WERI-Rb-1 (cell line): ENCODE results near the gene PHIP.

Source experiments
- DNase-seq: peaks from one replicate; pipeline ENCODE4 v3.0.0-alpha.2; 2020
- H3K27ac ChIP-seq: fragments of 250-450 bp; sonication (Bioruptor Pico); 2 replicates; pipeline ENCODE4 v1.5.1; 2020; ENCODE audit warnings: mild to moderate bottlenecking, moderate library complexity
- H3K27me3 ChIP-seq: fragments of 250-450 bp; sonication (Bioruptor Pico); 2 replicates; pipeline ENCODE4 v1.5.1; 2021; ENCODE audit warnings: mild to moderate bottlenecking, low read depth, moderate library complexity; ENCODE audit not compliant: insufficient read depth, severe bottlenecking
- H3K36me3 ChIP-seq: fragments of 250-450 bp; sonication (Bioruptor Pico); 2 replicates; pipeline ENCODE4 v1.5.1; 2020; ENCODE audit warnings: mild to moderate bottlenecking, moderate library complexity
- H3K4me3 ChIP-seq: 2 replicates; pipeline ENCODE4 v1.5.1; 2011; ENCODE audit warnings: low read depth, mild to moderate bottlenecking, control low read depth, low read length
- H3K9me3 ChIP-seq: fragments of 250-450 bp; sonication (Bioruptor Pico); 2 replicates; pipeline ENCODE4 v1.5.1; 2021; ENCODE audit warnings: mild to moderate bottlenecking, moderate library complexity; ENCODE audit not compliant: severe bottlenecking
- CTCF ChIP-seq: IDR thresholded peaks from 2 replicates; pipeline ENCODE4 v1.5.1; 2011; ENCODE audit warnings: low read depth, mild to moderate bottlenecking, control low read depth, inconsistent platforms, low read length

The PHIP gene

DNA sequence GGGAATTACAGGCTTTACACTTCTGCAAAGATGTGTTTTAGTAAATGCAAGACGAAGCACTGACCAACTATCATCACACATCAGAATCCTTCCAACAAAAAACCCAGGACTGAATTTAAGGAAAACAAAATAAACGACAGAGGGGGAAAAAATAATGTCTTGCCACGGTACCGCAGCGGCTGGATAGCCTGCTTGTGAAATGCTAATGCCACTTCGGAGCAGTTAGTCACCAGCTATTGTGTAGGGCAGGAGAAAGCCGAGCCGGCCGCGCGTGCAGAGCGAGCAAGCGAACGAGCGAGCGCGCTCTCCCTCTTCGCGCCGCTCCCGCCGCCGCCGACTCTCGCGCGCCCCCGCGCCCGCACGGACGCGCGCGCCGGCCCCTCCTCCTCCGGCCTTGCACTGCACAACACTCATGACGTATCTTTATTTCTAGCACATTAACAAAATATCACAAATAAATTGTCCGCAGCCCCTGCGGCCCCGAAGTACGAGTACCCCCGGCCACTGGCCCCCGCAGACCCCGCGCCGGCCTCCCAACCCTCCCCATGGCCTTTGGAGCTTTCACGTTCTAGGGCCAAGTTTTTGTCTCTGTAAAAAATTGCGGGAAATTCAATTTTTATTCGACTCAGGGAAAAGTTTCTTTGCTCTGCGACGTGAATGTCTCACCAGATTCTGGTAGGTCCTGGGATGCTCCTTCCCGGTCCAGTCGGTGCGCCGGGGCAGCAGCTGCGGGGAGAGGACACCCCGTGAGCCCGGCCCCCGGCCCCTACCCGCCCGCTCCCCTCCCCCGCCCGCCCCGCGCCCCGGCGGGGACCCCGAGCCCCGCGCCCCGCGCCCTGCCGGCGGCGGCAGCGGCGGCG is 1.0 kb downstream of the PHIP start:
- no peaks in the 10 kb centered on the region for H3K9me3 ChIP-seq
- H3K36me3 ChIP-seq, result peaks cover 9% of the 10 kb centered on the region
- no peaks in the 10 kb centered on the region for H3K27me3 ChIP-seq
- no peak for TF ChIP-seq CTCF
- H3K4me3 ChIP-seq, result peak overlapping the region; percentile 76
- H3K27ac ChIP-seq, result peak overlapping the region; percentile 98
- DNase-seq, result peak; percentile 89

DNA sequence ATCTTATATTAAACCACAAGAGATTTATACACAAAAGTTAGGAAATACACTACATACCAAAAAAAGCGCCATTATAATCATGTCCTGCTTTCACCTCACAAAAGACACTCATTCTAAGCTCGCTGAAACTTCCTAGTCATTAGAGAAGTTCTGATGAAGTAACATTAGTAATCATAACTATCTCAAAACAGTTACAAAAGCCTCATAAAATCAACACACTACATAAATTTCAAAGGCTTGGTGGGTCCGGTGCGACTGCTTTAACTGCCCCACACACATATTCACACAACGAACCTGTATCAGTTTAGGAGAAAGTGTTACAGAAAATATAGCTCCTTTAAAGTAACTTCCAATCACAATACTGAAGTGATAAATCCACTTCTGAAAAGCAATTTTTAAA is 1.9 kb downstream of the PHIP start:
- DNase-seq, result no peak
- Histone ChIP-seq H3K9me3 (no peaks in the 10 kb centered on the region), H3K36me3 (peaks cover 9% of the 10 kb centered on the region), H3K27me3 (no peaks in the 10 kb centered on the region), H3K27ac (peak overlapping the region; percentile 98), H3K4me3 (peak overlapping the region; percentile 76)
- TF ChIP-seq CTCF, result no peak

DNA sequence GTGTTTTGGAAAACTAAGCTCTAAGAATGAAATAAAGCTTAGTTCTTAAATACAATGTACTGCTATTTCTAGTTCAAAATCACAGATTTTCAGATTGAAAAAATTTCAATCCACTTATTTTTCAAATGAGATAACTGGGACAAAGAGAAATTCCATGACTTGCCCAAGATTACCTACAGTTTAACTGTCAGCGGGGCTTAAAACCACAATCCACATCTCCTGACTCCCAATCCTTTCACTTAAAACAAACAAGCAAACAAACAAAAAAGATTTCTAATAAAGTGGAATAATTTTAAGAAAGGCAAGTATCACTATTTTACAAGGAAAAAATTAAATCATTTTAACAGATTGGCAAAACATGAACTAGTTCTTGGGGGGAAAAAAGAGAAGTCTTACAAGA is 4.2 kb downstream of the PHIP start:
- Histone ChIP-seq H3K27ac (no peak overlapping the region), H3K36me3 (peaks cover 9% of the 10 kb centered on the region), H3K27me3 (no peaks in the 10 kb centered on the region), H3K4me3 (no peak overlapping the region), H3K9me3 (no peaks in the 10 kb centered on the region)
- DNase-seq, result no peak
- TF ChIP-seq CTCF, result no peak

GRCh38 chr6:79072640-79073181 is 5.3 kb downstream of the PHIP start:
- Histone ChIP-seq H3K36me3 (peaks cover 11% of the 10 kb centered on the region), H3K4me3 (no peak overlapping the region)

GRCh38 chr6:79071547-79071946 is 6.5 kb downstream of the PHIP start:
- no peak for TF ChIP-seq CTCF
- Histone ChIP-seq H3K36me3 (peaks cover 13% of the 10 kb centered on the region), H3K9me3 (no peaks in the 10 kb centered on the region), H3K27me3 (no peaks in the 10 kb centered on the region), H3K27ac (no peak overlapping the region), H3K4me3 (no peak overlapping the region)
- no peak for DNase-seq

More at GRCh38 chr6:79072640-79073181, 5.3 kb downstream of the PHIP start:
- no peaks in the 10 kb centered on the region for H3K27me3 ChIP-seq
- no peaks in the 10 kb centered on the region for H3K9me3 ChIP-seq
- H3K27ac ChIP-seq, result no peak overlapping the region
- no peak for TF ChIP-seq CTCF
- no peak for DNase-seq
